OCI-LY3 (cell line): ENCODE results near the gene NME9.
A peak's percentile ranks its signal among the peaks of the same experiment; 100 is the strongest.

Experiments
- H2AFZ ChIP-seq: fragments of 200-600, 300-600 bp; shearing (Covaris generic); 2 replicates; pipeline ENCODE4 v1.6.0; 2014; ENCODE audit warnings: antibody characterized with exemption, low read depth, low read length
- H3K27ac ChIP-seq: fragments of 200-600, 300-600 bp; sonication (generic); 2 replicates; pipeline ENCODE4 v1.5.1; 2014; ENCODE audit warnings: mild to moderate bottlenecking, low read length, moderate library complexity, mixed read lengths
- H3K27me3 ChIP-seq: fragments of 200-600, 300-600 bp; sonication (generic); 2 replicates; pipeline ENCODE4 v1.6.1; 2014; ENCODE audit warnings: low read depth, low read length, mixed read lengths
- H3K36me3 ChIP-seq: fragments of 200-600, 300-600 bp; sonication (generic); replicated peaks from 2 replicates; pipeline ENCODE3; 2014; ENCODE audit warnings: low read depth, low read length, mixed read lengths
- H3K4me1 ChIP-seq: fragments of 300-600, 200-600 bp; sonication (generic); 2 replicates; pipeline ENCODE4 v1.6.1; 2014; ENCODE audit warnings: low read length, mixed read lengths
- H3K4me2 ChIP-seq: fragments of 200-600, 300-600 bp; sonication (generic); 2 replicates; pipeline ENCODE4 v1.6.1; 2014; ENCODE audit warnings: low read length, mixed read lengths
- H3K4me3 ChIP-seq: fragments of 300-600, 200-600 bp; sonication (generic); 2 replicates; pipeline ENCODE4 v1.5.1; 2014; ENCODE audit warnings: antibody characterized with exemption, mild to moderate bottlenecking, low read length, moderate library complexity
- H3K79me2 ChIP-seq: fragments of 300-600, 200-600 bp; shearing (Covaris generic); 2 replicates; pipeline ENCODE4 v1.6.1; 2014; ENCODE audit warnings: mild to moderate bottlenecking, low read length, mixed read lengths
- H3K9ac ChIP-seq: fragments of 300-600, 200-600 bp; shearing (Covaris generic); 2 replicates; pipeline ENCODE4 v1.6.0; 2014; ENCODE audit warnings: mild to moderate bottlenecking, low read length, moderate library complexity
- H3K9me3 ChIP-seq: fragments of 200-600, 300-600 bp; shearing (Covaris generic); 2 replicates; pipeline ENCODE4 v1.6.1; 2014; ENCODE audit warnings: low read length, mixed read lengths; ENCODE audit not compliant: insufficient read depth
- H4K20me1 ChIP-seq: fragments of 200-600, 300-600 bp; sonication (generic); 2 replicates; pipeline ENCODE4 v1.6.1; 2016; ENCODE audit warnings: low read length, mixed read lengths; ENCODE audit not compliant: insufficient read depth
- EZH2phosphoT487 ChIP-seq: fragments of 200-600 bp; shearing (Covaris generic); IDR thresholded peaks from 2 replicates; pipeline ENCODE4 v1.6.1; 2018; ENCODE audit warnings: antibody characterized with exemption, mixed run types, low read depth
- TF ChIP-seq, protein P1 (sequence below): fragments of 200-600, 300-600 bp; sonication (generic); IDR thresholded peaks from 2 replicates; pipeline ENCODE4 v1.5.1; 2014; ENCODE audit warnings: antibody characterized with exemption, low read length, low read depth

Gene NME9

GRCh38 chr3:138332472-138333073 is 2.9 kb upstream of the NME9 start:
- TF ChIP-seq, protein P1, sequence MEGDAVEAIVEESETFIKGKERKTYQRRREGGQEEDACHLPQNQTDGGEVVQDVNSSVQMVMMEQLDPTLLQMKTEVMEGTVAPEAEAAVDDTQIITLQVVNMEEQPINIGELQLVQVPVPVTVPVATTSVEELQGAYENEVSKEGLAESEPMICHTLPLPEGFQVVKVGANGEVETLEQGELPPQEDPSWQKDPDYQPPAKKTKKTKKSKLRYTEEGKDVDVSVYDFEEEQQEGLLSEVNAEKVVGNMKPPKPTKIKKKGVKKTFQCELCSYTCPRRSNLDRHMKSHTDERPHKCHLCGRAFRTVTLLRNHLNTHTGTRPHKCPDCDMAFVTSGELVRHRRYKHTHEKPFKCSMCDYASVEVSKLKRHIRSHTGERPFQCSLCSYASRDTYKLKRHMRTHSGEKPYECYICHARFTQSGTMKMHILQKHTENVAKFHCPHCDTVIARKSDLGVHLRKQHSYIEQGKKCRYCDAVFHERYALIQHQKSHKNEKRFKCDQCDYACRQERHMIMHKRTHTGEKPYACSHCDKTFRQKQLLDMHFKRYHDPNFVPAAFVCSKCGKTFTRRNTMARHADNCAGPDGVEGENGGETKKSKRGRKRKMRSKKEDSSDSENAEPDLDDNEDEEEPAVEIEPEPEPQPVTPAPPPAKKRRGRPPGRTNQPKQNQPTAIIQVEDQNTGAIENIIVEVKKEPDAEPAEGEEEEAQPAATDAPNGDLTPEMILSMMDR, result peak; percentile 71
- no peak for TF ChIP-seq EZH2phosphoT487
- Histone ChIP-seq H3K27me3 (peaks cover 48% of the 10 kb centered on the region), H4K20me1 (no peaks in the 10 kb centered on the region), H3K4me3 (no peak overlapping the region), H3K9me3 (no peaks in the 10 kb centered on the region), H2AFZ (no peak overlapping the region), H3K9ac (no peak overlapping the region), H3K27ac (no peak overlapping the region), H3K4me1 (peaks cover 15% of the 10 kb centered on the region), H3K4me2 (no peak overlapping the region), H3K79me2 (no peaks in the 10 kb centered on the region), H3K36me3 (no peaks in the 10 kb centered on the region)

DNA sequence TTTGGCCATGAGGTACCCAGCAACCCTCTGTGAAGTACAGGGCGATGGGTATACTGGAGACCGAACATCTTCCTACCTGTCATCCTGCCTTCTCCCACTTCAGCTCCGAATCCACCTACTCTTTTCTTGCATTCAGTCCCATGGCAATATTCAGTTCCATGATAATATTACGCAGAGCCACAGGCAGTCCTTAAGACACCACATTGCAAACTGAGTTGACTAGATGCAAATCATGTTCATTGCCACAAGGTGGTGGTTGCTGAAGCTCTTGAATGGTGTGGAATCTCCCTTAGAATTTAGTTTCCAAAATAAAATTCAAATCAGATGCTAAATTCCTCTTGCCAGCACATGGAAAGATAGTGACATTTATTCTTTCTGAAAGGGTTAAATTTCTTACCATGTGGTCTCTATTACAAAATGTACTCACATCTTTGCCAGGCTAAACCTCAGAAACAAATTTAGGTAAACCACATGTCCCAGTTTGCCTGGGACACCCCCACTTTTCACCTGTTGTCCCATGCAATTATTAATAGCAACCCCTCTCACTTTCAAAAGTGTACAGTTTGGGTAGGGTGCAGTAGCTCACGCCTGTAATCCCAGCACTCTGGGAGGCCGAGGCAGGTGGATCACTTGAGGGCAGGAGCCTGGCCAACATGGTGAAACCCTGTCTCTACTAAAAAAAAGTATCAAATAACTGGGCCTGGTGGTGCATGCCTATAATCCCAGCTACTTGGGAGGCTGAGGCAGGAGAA is 1.7 kb upstream of the NME9 start:
- Histone ChIP-seq H3K9ac (no peak overlapping the region), H2AFZ (no peak overlapping the region), H3K27me3 (peaks cover 50% of the 10 kb centered on the region), H3K4me3 (no peak overlapping the region), H3K9me3 (no peaks in the 10 kb centered on the region), H3K4me2 (no peak overlapping the region), H3K79me2 (no peaks in the 10 kb centered on the region), H3K36me3 (no peaks in the 10 kb centered on the region), H3K4me1 (peaks cover 15% of the 10 kb centered on the region), H3K27ac (no peak overlapping the region), H4K20me1 (no peaks in the 10 kb centered on the region)
- TF ChIP-seq, protein P1, result peak; percentile 21; the same call in 1 of the 2 replicates
- no peak for TF ChIP-seq EZH2phosphoT487

GRCh38 chr3:138329984-138330293 is 288 bp upstream of the NME9 start:
- peaks cover 44% of the 10 kb centered on the region for H3K27me3 ChIP-seq
- TF ChIP-seq EZH2phosphoT487, result no peak
- TF ChIP-seq, protein P1, result no peak
- no peaks in the 10 kb centered on the region for H3K36me3 ChIP-seq
- no peaks in the 10 kb centered on the region for H3K79me2 ChIP-seq
- peak overlapping the region; percentile 97 for H3K4me2 ChIP-seq
- no peaks in the 10 kb centered on the region for H4K20me1 ChIP-seq
- peak overlapping the region; percentile 84 for H3K4me3 ChIP-seq
- H3K9me3 ChIP-seq, result no peaks in the 10 kb centered on the region
- H2AFZ ChIP-seq, result 0 out of 2 replicates have a peak overlapping the region, but pooled peaks have one; percentile 86
- peaks cover 15% of the 10 kb centered on the region for H3K4me1 ChIP-seq
- H3K27ac ChIP-seq, result no peak overlapping the region
- no peak overlapping the region for H3K9ac ChIP-seq

DNA sequence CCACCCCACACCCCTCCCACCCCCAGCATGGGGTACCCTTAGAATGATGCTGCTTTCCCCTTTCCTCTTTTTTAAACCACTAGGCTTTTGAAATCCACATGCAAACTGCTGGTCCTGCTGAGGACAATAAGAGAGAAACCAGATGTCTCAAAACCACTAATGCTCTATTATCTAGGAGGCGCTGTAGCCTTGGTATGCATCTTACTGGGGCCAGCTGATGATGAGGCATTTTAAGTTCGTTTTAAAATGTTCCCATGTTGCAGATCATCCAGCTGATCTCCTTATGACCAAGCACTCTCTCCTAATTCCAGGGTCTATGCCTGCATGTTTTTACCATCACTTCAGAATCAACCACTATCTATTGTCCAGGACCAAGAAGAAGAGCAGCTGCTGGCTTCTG is 1.3 kb downstream of the NME9 start:
- no peaks in the 10 kb centered on the region for H3K36me3 ChIP-seq
- H3K4me2 ChIP-seq, result peak overlapping the region; percentile 97
- no peaks in the 10 kb centered on the region for H3K79me2 ChIP-seq
- peak overlapping the region; percentile 84 for H3K4me3 ChIP-seq
- no peak overlapping the region for H3K27ac ChIP-seq
- TF ChIP-seq EZH2phosphoT487, result no peak
- TF ChIP-seq, protein P1, result peak; percentile 53
- no peaks in the 10 kb centered on the region for H4K20me1 ChIP-seq
- H3K9me3 ChIP-seq, result no peaks in the 10 kb centered on the region
- peaks cover 31% of the 10 kb centered on the region for H3K27me3 ChIP-seq
- H2AFZ ChIP-seq, result no peak overlapping the region
- no peak overlapping the region for H3K9ac ChIP-seq
- peaks cover 15% of the 10 kb centered on the region for H3K4me1 ChIP-seq
